Endothelial cell of umbilical vein (primary cell): Measurements from ENCODE around the gene SPC25. TPM values are rescaled to one million over a fixed set of nuclear protein-coding genes. Genes with fewer than 3 reads are reported as not detected.

Experiments
- BruUV-seq: library from RNA; stranded (reverse); fragments of 400-500 nt; replicated peaks from 2 replicates; lab custom pipeline; 2021; lab: Mats Ljungman, UMichigan
- CTCF ChIA-PET: fragments of 300-600, 350-600 bp; sonication (Branson Sonifier 250); formaldehyde crosslinking; loops from one replicate; lab custom pipeline; 2021; ENCODE audit warnings: antibody characterized with exemption, inconsistent platforms; lab: Charles Lee
- POLR2A ChIA-PET: fragments of 300-600, 350-600 bp; sonication (Branson Sonifier 250); formaldehyde crosslinking; loops from one replicate; lab custom pipeline; 2021; ENCODE audit warnings: antibody characterized with exemption, inconsistent platforms; lab: Charles Lee
- DNase-seq: peaks from one replicate; pipeline ENCODE4 v3.0.0-alpha.2; 2011; ENCODE audit warnings: low read depth, low spot score
- FAIRE-seq: peaks from 2 replicates; lab custom pipeline; 2011; peaks lifted over from hg19 to GRCh38; lab: Jason Lieb, UNC
- H2AFZ ChIP-seq: 2 replicates; pipeline ENCODE4 v1.6.0; 2012; ENCODE audit warnings: low read depth, low read length, control low read depth, inconsistent platforms
- H3K27ac ChIP-seq: 2 replicates; pipeline ENCODE4 v1.5.1; 2011; ENCODE audit warnings: low read depth, mild to moderate bottlenecking, control low read depth, low read length, moderate library complexity; ENCODE audit not compliant: insufficient read depth
- H3K27me3 ChIP-seq, 2 experiments: 2 replicates each; pipeline versions ENCODE4 v1.6.0 to v1.6.1; 2011; ENCODE audit warnings: low read length in 2 of 2, mixed read lengths in 1 of 2; ENCODE audit not compliant: control insufficient read depth in 2 of 2, insufficient read depth in 2 of 2
- H3K36me3 ChIP-seq, 2 experiments: 2 replicates in 1 of 2; 3 replicates in 1 of 2; pipeline ENCODE4 v1.5.1; 2011; ENCODE audit warnings: low read length in 2 of 2, mild to moderate bottlenecking in 1 of 2, moderate library complexity in 1 of 2; ENCODE audit not compliant: control insufficient read depth in 2 of 2, insufficient read depth in 2 of 2; ENCODE audit errors: extremely low read depth in 1 of 2
- H3K4me1 ChIP-seq: 3 replicates; pipeline ENCODE4 v1.5.1; 2011; ENCODE audit warnings: mild to moderate bottlenecking, low read length; ENCODE audit not compliant: control insufficient read depth, insufficient read depth; ENCODE audit errors: extremely low read depth
- H3K4me2 ChIP-seq: 2 replicates; pipeline ENCODE4 v1.6.1; 2011; ENCODE audit warnings: low read length, control low read depth, mixed read lengths; ENCODE audit not compliant: insufficient read depth
- H3K4me3 ChIP-seq, 3 experiments: fragments of 200-600 bp in 1 of 3; sonication (generic), shearing (Covaris generic) in 1 of 3; replicated peaks in 1 of 3; 2 replicates each; pipeline ENCODE4 v1.5.1; 2011 to 2016; ENCODE audit warnings: control low read depth in 3 of 3, low read length in 3 of 3, mild to moderate bottlenecking in 2 of 3, inconsistent platforms in 1 of 3, low read depth in 1 of 3, moderate library complexity in 1 of 3; ENCODE audit not compliant: insufficient read depth in 1 of 3
- H3K79me2 ChIP-seq: 2 replicates; pipeline ENCODE4 v1.6.0; 2012; ENCODE audit warnings: low read length, inconsistent platforms; ENCODE audit not compliant: control insufficient read depth, insufficient read depth
- H3K9ac ChIP-seq: replicated peaks from 2 replicates; pipeline ENCODE3; 2011; ENCODE audit warnings: low read length, control low read depth; ENCODE audit not compliant: insufficient read depth; ENCODE audit errors: extremely low read depth
- H3K9me1 ChIP-seq: replicated peaks from 3 replicates; pipeline ENCODE4 v1.6.0; 2011; ENCODE audit warnings: mild to moderate bottlenecking, low read length; ENCODE audit not compliant: control insufficient read depth, insufficient read depth; ENCODE audit errors: extremely low read depth
- H3K9me3 ChIP-seq: replicated peaks from 2 replicates; pipeline ENCODE4 v1.5.1; 2012; ENCODE audit warnings: low read length, inconsistent platforms; ENCODE audit not compliant: control insufficient read depth, insufficient read depth
- H4K20me1 ChIP-seq: replicated peaks from 2 replicates; pipeline ENCODE3; 2011; ENCODE audit warnings: mild to moderate bottlenecking, low read length; ENCODE audit not compliant: control insufficient read depth, insufficient read depth; ENCODE audit errors: extremely low read depth
- EZH2 ChIP-seq: IDR thresholded peaks from 2 replicates; pipeline ENCODE4 v1.6.1; 2012; ENCODE audit warnings: borderline replicate concordance, low read depth, mild to moderate bottlenecking, moderate library complexity, low read length, inconsistent platforms; ENCODE audit not compliant: severe bottlenecking
- FOS ChIP-seq: IDR thresholded peaks from 2 replicates; pipeline ENCODE4 v1.6.1; 2011; ENCODE audit warnings: mild to moderate bottlenecking, low read length, moderate library complexity, borderline replicate concordance; ENCODE audit not compliant: insufficient read depth
- GATA2 ChIP-seq: IDR thresholded peaks from 2 replicates; pipeline ENCODE4 v1.7.0; 2011; ENCODE audit warnings: low read depth, mild to moderate bottlenecking, moderate library complexity, mixed read lengths, low read length; ENCODE audit not compliant: insufficient read length, insufficient read depth
- JUN ChIP-seq: IDR thresholded peaks from 2 replicates; pipeline ENCODE4 v1.6.1; 2011; ENCODE audit warnings: borderline replicate concordance, low read depth; ENCODE audit not compliant: insufficient read length, insufficient read depth
- MAX ChIP-seq: IDR thresholded peaks from 2 replicates; pipeline ENCODE4 v1.6.1; 2011; ENCODE audit not compliant: insufficient read depth, insufficient read length
- MYC ChIP-seq: IDR thresholded peaks from one replicate; pipeline ENCODE4 v1.6.1; 2011; ENCODE audit warnings: mild to moderate bottlenecking, low read depth, low read length
- POLR2A ChIP-seq: IDR thresholded peaks from 2 replicates; pipeline ENCODE4 v1.6.1; 2012; ENCODE audit warnings: low read depth, mild to moderate bottlenecking, control low read depth, low read length
- POLR2AphosphoS5 ChIP-seq: IDR thresholded peaks from 2 replicates; pipeline ENCODE4 v1.6.1; 2012; ENCODE audit warnings: low read depth, mild to moderate bottlenecking, control low read depth, low read length, moderate library complexity; ENCODE audit not compliant: insufficient read depth
- dilution Hi-C: fragments of 300-500 bp; cut with MboI; formaldehyde crosslinking; loops from one replicate; pipeline ENCODE4 v1.15.0; 2019; ENCODE audit warnings: low sequenced_read_pairs; ENCODE audit not compliant: extremely low pct_ligation_motif_present
- intact Hi-C: fragments of 100-400 bp; cut with micrococcal nuclease; formaldehyde crosslinking; loops from one replicate; pipeline ENCODE4 v1.10.0; 2022
- polyA plus RNA-seq, 4 experiments: library from polyadenylated mRNA; depleted of rRNA in 3 of 4; stranded (reverse) in 3 of 4; unstranded in 1 of 4; fragments of >200 nt; gene quantifications; 2 replicates each; pipeline versions ENCODE4 v1.2.1 to v1.2.3, GENCODE V29; 2011 to 2012; ENCODE audit warnings: missing spikeins in 1 of 4
- total RNA-seq: library from RNA; stranded (reverse); gene quantifications from 2 replicates; pipeline ENCODE4 v1.2.3, GENCODE V29; 2021
- TF ChIP-seq, protein P1 (sequence below), 2 donors: IDR thresholded peaks; 1 replicate in 1 of 2; 2 replicates in 1 of 2; pipeline ENCODE4 v1.5.1; 2011; ENCODE audit warnings: low read length in 2 of 2, mild to moderate bottlenecking in 2 of 2, moderate library complexity in 2 of 2, control low read depth in 1 of 2, inconsistent platforms in 1 of 2, low read depth in 1 of 2; ENCODE audit not compliant: insufficient read depth in 1 of 2; ENCODE audit errors: extremely low read depth in 1 of 2

SPC25 gene
- total and polyA plus RNA-seq, 2 donors (not counting 3 experiments of a cell fraction or from before 2014, with no cell fraction given) = 10.1 to 24.2 TPM

GRCh38 chr2:168855601-168856000 lies 34.6 kb downstream of the SPC25 start:
- Histone ChIP-seq H3K4me2 (no peak overlapping the region), H2AFZ (no peak overlapping the region), H3K79me2 (no peaks in the 10 kb centered on the region), H4K20me1 (no peaks in the 10 kb centered on the region), H3K9ac (no peak overlapping the region), H3K27ac (no peak overlapping the region), H3K27me3 (no peaks in the 10 kb centered on the region), H3K4me3 (no peak overlapping the region), H3K4me1 (peaks cover 2% of the 10 kb centered on the region), H3K9me3 (no peaks in the 10 kb centered on the region), H3K36me3 (no peaks in the 10 kb centered on the region), H3K9me1 (no peaks in the 10 kb centered on the region)
- no TSS peak for BruUV-seq
- ChIA-PET POLR2A (no interaction called here), CTCF (no interaction called here)
- DNase-seq (no peak), FAIRE-seq (no peak)
- TF ChIP-seq JUN (no peak), EZH2 (no peak), POLR2A (no peak), GATA2 (no peak), FOS (no peak), POLR2AphosphoS5 (no peak), MYC (no peak), MAX (no peak)
- TF ChIP-seq, protein P1, sequence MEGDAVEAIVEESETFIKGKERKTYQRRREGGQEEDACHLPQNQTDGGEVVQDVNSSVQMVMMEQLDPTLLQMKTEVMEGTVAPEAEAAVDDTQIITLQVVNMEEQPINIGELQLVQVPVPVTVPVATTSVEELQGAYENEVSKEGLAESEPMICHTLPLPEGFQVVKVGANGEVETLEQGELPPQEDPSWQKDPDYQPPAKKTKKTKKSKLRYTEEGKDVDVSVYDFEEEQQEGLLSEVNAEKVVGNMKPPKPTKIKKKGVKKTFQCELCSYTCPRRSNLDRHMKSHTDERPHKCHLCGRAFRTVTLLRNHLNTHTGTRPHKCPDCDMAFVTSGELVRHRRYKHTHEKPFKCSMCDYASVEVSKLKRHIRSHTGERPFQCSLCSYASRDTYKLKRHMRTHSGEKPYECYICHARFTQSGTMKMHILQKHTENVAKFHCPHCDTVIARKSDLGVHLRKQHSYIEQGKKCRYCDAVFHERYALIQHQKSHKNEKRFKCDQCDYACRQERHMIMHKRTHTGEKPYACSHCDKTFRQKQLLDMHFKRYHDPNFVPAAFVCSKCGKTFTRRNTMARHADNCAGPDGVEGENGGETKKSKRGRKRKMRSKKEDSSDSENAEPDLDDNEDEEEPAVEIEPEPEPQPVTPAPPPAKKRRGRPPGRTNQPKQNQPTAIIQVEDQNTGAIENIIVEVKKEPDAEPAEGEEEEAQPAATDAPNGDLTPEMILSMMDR (IDR thresholded peaks at IDR 0.05; ENCODE audit: extremely low read depth in 1 of 2, insufficient read depth in 1 of 2, low read depth in 1 of 2, low read length in 2 of 2) = no peak
- dilution Hi-C loops (no loop called here), intact Hi-C loops (no loop called here)
